ENCODE data around the gene GAPDHS. TPM values are rescaled to one million over a fixed set of nuclear protein-coding genes. Genes with fewer than 3 reads are reported as not detected.

The GAPDHS gene
- polyA plus RNA-seq, 1 of the 3 experiments (the other 2 are of a cell fraction), result not detected

GRCh38 chr19:35534803-35535480 lies 1.7 kb downstream of the GAPDHS start:
- H3K9me3 ChIP-seq, result no peaks in the 10 kb centered on the region
- peaks cover 59% of the 10 kb centered on the region for H3K27me3 ChIP-seq (ENCODE audit: insufficient read depth)
- H3K79me2 ChIP-seq (ENCODE audit: insufficient read depth), result no peaks in the 10 kb centered on the region
- H3K9me2 ChIP-seq, result no peaks in the 10 kb centered on the region
- no peak overlapping the region for H2AFZ ChIP-seq (ENCODE audit: low read depth)
- DNase-seq, result no peak
- TF ChIP-seq POLR2AphosphoS5 (IDR thresholded peaks at IDR 0.05; ENCODE audit: low read depth, low read length) (no peak), RAD21 (IDR thresholded peaks at IDR 0.05; ENCODE audit: low read length) (no peak), TAF1 (IDR thresholded peaks at IDR 0.05; ENCODE audit: borderline replicate concordance, low read depth, low read length) (no peak), EZH2phosphoT487 (IDR thresholded peaks at IDR 0.05; ENCODE audit: borderline replicate concordance, low read depth) (no peak), FOXJ3 (CRISPR knock-in tag; IDR thresholded peaks at IDR 0.05) (no peak), ZBTB33 (IDR thresholded peaks at IDR 0.05; ENCODE audit: borderline replicate concordance, low read depth) (no peak), JUND (IDR thresholded peaks at IDR 0.05) (no peak), MXI1 (IDR thresholded peaks at IDR 0.05; ENCODE audit: low read depth, low read length) (no peak)
- TF ChIP-seq, protein P1, sequence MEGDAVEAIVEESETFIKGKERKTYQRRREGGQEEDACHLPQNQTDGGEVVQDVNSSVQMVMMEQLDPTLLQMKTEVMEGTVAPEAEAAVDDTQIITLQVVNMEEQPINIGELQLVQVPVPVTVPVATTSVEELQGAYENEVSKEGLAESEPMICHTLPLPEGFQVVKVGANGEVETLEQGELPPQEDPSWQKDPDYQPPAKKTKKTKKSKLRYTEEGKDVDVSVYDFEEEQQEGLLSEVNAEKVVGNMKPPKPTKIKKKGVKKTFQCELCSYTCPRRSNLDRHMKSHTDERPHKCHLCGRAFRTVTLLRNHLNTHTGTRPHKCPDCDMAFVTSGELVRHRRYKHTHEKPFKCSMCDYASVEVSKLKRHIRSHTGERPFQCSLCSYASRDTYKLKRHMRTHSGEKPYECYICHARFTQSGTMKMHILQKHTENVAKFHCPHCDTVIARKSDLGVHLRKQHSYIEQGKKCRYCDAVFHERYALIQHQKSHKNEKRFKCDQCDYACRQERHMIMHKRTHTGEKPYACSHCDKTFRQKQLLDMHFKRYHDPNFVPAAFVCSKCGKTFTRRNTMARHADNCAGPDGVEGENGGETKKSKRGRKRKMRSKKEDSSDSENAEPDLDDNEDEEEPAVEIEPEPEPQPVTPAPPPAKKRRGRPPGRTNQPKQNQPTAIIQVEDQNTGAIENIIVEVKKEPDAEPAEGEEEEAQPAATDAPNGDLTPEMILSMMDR (IDR thresholded peaks at IDR 0.05), result no peak
- TF ChIP-seq, protein P2, sequence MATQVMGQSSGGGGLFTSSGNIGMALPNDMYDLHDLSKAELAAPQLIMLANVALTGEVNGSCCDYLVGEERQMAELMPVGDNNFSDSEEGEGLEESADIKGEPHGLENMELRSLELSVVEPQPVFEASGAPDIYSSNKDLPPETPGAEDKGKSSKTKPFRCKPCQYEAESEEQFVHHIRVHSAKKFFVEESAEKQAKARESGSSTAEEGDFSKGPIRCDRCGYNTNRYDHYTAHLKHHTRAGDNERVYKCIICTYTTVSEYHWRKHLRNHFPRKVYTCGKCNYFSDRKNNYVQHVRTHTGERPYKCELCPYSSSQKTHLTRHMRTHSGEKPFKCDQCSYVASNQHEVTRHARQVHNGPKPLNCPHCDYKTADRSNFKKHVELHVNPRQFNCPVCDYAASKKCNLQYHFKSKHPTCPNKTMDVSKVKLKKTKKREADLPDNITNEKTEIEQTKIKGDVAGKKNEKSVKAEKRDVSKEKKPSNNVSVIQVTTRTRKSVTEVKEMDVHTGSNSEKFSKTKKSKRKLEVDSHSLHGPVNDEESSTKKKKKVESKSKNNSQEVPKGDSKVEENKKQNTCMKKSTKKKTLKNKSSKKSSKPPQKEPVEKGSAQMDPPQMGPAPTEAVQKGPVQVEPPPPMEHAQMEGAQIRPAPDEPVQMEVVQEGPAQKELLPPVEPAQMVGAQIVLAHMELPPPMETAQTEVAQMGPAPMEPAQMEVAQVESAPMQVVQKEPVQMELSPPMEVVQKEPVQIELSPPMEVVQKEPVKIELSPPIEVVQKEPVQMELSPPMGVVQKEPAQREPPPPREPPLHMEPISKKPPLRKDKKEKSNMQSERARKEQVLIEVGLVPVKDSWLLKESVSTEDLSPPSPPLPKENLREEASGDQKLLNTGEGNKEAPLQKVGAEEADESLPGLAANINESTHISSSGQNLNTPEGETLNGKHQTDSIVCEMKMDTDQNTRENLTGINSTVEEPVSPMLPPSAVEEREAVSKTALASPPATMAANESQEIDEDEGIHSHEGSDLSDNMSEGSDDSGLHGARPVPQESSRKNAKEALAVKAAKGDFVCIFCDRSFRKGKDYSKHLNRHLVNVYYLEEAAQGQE (IDR thresholded peaks at IDR 0.05; ENCODE audit: low read depth, low read length), result no peak
- no peak overlapping the region for H3K4me3 ChIP-seq (ENCODE audit: low read depth in 2 of 2, low read length in 1 of 2)
- WGBS (ENCODE audit: low lambda C conversion rate), result 35% methylated on average over 10 of the region's 10 CpGs
- ChIA-PET POLR2A (no interaction called here), CTCF (interaction anchor here (0.7 to 1.4 kb wide), 3 partner anchors 14 to 24 kb away, joined by 3 to 9 read pairs (median 3); no protein-coding TSS in a partner anchor)
- H4K20me1 ChIP-seq (ENCODE audit: insufficient read depth), result no peaks in the 10 kb centered on the region
- no peaks in the 10 kb centered on the region for H3K36me3 ChIP-seq (replicated peaks in 1 of 2; ENCODE audit: control insufficient read depth in 1 of 2, insufficient read depth in 2 of 2, low read length in 1 of 2)
- peaks cover 0 to 5% of the 10 kb centered on the region in 2 experiments; a peak in 1 of 4 replicates for H3K4me1 ChIP-seq (ENCODE audit: control insufficient read depth in 1 of 2, insufficient read depth in 2 of 2, low read depth in 1 of 2, low read length in 1 of 2)
- H3K27ac ChIP-seq (ENCODE audit: low read depth in 2 of 2, low read length in 1 of 2), result no peak overlapping the region
- H3F3A ChIP-seq (replicated peaks; ENCODE audit: insufficient read depth), result no peaks in the 10 kb centered on the region
- no peak overlapping the region for H3K9ac ChIP-seq
- no peak overlapping the region for H3K4me2 ChIP-seq
